UCSD-AML1 (cell line): ENCODE data around the gene DLL1.
"Not testable (repeated sequence)": the region's sequence is repeated elsewhere in the genome, so short reads cannot be mapped to it uniquely, and the experiment has no call there.

Source experiments
- DNase-seq: peaks from one replicate; lab custom pipeline; 2025; ENCODE audit not compliant: unreplicated experiment; lab: John Stamatoyannopoulos, UW

DLL1 gene, protein sequence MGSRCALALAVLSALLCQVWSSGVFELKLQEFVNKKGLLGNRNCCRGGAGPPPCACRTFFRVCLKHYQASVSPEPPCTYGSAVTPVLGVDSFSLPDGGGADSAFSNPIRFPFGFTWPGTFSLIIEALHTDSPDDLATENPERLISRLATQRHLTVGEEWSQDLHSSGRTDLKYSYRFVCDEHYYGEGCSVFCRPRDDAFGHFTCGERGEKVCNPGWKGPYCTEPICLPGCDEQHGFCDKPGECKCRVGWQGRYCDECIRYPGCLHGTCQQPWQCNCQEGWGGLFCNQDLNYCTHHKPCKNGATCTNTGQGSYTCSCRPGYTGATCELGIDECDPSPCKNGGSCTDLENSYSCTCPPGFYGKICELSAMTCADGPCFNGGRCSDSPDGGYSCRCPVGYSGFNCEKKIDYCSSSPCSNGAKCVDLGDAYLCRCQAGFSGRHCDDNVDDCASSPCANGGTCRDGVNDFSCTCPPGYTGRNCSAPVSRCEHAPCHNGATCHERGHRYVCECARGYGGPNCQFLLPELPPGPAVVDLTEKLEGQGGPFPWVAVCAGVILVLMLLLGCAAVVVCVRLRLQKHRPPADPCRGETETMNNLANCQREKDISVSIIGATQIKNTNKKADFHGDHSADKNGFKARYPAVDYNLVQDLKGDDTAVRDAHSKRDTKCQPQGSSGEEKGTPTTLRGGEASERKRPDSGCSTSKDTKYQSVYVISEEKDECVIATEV

DNA sequence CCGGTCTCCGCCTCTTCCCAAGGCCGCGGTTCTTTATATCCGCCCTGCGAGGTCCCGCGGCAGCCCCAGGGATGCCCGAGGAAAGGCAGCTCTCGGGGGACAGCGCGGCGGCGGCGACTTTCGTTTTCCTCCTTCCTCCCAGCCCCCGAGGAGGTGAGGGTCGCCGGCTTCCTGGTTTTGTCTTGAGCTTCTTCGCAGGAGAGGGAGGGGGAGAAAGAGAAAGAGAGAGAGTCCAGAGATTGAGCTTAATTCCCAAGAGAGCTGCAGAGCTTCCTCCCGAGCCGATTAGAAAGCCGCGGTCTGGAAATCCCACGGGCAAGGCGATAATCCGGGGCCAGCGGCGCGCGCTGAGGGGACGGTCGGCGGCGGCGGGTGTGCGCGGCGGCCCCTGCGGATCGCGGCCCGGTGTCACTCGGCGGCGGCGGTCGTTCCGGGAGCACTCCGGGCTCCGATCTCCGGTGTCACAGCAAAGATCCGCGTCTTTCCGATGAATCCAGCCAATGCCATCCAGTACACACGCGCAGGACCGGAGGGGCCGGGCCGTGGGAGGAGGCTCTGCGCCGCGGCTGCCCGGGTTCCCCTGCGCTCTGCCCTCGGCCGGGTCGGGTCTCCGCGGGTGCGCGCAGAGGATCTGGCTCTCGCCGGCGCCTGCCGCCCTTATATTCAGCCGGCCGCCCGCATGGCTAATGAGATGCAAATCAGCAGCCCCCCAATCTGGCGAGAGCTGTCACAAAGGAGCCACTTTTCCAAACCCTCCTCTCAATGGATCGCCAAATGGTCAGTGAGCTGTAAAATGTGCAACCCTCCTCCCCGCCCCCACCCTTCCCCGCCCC is at the start of gene DLL1:
TSS of gene DLL1 (minus strand) at position 783 of the 833 bp plus-strand sequence. CDS start 939 bp downstream, outside the sequence.
- peak; percentile 48 for DNase-seq

DNA sequence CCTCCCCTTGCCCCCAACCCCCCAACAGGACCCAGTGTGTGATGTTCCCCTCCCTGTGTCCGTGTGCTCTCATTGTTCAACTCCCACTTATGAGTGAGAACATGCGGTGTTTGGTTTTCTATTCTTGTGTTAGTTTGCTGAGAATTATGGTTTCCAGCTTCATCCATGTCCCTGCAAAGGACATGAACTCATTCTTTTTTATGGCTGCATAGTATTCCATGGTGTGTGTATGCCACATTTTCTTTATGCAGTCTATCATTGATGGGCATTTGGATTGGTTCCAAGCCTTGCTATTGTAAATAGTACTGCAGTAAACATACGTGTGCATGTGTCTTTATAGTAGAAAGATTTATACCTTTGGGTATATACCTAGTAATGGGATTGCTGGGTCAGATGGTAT is 44.3 kb upstream of the DLL1 start:
- DNase-seq, result not testable (repeated sequence)

DNA sequence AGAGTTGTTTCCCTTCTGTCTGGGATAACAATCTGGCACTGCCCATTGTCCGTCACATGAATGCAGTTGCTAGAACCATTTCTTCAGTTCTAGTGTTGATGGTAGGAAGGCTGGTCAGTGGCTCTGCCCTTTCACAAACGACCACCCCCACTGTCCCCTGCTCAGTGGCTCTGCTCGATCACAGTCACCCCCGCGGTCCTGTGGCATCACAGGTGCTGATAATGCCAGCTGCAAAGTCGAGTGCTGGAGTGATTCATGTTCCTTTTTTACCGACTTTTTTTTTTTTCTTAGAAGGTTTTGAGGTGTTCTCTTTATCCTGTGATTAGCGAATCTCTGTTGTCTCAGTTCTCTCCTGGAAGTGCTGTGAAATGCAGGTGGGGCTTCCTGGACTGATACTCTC is 38.4 kb upstream of the DLL1 start:
- no peak for DNase-seq

DNA sequence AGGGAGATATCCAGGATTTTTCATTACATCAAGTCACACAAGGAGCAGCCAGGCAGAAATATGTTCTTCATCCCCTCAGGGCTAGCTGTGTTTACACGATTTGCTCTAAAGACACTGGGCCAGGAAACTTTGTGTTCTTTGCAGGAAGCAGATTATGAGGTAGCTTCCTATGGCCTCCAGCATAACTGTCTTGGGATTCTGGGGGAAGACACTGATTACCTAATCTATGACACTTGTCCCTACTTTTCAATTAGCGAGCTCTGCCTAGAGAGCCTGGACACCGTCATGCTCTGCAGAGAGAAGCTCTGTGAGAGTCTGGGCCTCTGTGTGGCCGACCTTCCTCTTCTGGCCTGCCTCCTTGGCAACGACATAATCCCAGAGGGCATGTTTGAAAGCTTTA is 26.8 kb upstream of the DLL1 start:
- no peak for DNase-seq

DNA sequence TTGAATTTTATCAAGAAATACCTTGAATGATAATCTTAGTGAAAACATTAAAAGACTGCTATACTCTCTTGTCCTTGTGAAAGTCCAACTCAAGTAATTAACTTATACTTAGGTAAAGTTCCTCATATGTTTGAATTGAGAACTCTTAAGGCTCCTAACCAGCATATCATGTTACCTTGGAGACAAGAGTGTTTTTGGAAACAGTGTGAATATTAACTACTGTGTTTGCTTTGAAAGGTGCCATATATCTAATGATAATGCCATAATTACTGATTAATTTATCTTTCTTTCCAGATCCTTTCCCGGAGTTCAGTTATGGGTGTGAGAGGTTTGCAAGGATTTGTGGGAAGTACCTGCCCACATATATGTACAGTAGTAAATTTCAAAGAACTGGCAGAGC is 26.2 kb upstream of the DLL1 start:
- DNase-seq, result no peak

DNA sequence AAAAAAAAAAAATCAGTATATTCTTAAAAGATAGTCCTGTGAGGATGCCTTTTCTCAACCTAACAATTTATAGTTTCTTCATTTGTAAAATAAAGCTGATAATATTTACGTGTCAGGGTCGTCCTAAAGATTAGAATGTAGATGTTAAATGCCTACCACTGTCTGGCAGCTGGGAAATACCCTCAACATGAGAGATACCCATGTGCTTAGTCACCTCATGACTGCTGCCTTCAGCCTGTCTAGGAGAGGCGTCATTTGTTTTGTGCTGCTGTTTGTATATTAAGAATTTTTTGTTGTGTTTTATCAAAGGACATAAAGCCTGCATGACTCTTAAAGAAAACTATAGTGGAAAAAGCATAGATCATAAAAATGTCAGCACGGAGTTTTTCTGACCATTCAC is 25.2 kb upstream of the DLL1 start:
- no peak for DNase-seq

DNA sequence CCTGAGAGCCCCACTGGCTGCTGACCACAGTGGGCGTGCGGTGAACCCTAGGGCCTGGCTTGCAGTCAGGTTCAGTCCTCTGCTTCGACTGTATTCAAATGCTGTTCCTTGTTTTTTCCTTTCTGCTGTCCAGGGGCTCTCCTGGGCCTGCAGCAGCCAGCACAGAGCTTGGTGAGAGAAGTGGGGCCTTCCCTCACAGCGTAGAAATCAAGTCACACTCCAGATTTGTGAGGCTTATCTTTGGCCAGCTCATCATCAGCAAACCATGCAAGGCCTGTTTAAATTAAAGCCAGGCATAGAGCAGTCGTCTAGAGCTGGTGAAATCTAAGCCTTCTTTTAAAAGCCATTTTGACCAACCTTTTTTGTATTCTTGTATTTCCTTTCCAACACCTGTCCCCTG is 24.1 kb upstream of the DLL1 start:
- DNase-seq, result no peak

DNA sequence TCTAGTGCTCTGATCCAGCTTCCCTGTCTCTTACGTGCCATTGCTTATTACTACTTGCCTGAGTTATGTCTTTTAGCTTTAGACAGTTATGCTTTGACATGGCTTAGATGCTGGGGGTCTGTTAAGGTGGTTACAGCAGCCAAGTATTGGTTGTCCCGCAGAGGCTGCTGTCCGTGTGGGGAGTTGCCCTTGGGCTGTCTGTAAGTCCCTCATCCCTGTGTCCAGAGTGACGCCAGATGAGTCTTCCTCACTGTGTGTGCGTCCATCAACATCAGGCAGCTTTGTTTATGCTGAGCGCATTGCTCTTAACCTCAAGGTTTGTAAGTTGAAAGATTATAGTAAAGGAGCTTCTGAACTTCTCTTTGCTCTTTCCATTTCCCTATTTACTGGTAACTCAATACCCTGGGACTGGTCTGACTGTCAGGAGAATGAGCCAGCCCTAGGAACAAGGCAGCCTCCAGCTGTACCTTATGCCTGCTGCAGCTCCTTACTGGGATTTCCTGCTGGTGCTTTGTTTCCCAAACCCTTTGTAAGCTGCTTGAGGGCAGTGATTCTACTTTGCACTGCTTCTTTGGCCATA is 22.9 kb upstream of the DLL1 start:
- DNase-seq, result no peak

DNA sequence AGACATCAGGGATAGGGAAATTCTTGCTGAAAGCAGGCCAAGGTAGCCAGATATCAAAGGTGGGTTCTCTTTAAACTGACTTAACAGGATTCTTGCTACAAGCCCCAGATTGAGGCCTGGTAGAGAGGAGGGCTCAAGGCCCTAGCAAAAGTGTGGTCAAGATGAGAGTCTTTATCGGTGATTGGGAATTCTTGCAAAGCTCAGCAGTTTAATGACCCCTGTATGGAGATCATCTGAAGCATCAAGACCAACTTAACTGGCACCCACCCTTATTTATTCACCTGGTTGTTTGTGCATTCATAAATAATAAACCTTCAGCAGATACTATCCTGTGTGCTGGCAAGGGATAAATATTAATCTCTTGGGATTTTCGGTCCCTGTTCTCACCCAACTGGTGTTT is 22.0 kb upstream of the DLL1 start:
- no peak for DNase-seq

DNA sequence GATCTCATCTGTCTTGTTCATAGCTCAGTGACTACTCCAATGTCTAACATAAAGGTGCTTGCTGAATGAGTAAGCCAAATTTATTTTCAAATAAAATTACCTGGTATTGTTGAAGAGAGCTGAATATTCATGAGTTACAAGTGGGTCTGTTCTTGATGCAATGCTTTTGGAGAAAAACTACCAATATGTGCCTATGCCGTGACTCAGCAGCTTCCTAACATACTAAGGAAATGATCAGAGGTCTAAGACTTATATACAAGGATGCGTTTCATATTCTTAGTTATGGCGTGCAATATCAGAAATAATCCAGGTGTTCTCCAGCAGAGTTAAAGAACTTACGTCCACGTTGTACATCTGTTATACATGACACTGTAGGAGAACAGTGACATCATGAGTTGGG is 20.8 kb upstream of the DLL1 start:
- no peak for DNase-seq

DNA sequence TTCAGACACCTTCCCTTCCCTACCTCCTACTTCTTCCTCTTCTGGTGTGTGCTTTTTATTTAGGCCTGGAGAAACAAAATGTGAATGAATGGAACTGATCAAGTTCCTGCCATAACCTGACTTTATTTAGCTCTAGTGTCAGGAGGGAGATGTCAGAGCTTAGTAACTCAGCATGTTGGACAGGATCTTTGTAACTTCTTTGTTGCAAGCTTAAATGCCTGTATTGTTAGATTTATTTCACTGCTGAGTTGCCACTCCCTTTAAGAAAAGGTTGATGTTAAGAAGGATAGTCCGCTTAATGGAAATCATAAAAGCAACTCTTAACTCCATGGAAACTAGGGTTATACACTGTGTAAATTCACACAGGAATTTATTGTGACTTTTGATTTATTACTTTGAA is 17.9 kb upstream of the DLL1 start:
- DNase-seq, result no peak

DNA sequence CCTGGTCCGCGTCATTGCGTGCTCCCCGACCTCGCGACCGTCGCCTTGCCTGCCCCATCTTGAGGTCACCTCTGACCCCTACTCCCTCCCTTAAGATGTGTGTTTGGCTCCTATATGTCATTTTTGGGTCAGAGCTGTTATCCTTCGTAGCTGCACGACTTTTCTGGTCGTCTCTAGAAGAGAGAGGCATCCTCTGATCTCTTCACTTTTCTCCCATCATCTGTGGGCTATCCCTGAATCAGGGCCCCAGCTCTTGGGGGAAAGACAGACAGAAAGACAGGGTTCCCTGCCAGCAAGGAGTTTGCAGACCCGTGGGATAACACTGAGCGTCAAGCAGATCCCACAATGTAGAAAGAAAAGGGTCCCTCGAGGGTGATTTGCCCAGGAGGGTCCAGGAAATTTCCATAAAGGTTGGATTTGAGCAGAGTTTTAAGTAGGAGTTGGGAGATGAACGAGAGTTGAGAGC is 16.2 kb upstream of the DLL1 start:
- no peak for DNase-seq

DNA sequence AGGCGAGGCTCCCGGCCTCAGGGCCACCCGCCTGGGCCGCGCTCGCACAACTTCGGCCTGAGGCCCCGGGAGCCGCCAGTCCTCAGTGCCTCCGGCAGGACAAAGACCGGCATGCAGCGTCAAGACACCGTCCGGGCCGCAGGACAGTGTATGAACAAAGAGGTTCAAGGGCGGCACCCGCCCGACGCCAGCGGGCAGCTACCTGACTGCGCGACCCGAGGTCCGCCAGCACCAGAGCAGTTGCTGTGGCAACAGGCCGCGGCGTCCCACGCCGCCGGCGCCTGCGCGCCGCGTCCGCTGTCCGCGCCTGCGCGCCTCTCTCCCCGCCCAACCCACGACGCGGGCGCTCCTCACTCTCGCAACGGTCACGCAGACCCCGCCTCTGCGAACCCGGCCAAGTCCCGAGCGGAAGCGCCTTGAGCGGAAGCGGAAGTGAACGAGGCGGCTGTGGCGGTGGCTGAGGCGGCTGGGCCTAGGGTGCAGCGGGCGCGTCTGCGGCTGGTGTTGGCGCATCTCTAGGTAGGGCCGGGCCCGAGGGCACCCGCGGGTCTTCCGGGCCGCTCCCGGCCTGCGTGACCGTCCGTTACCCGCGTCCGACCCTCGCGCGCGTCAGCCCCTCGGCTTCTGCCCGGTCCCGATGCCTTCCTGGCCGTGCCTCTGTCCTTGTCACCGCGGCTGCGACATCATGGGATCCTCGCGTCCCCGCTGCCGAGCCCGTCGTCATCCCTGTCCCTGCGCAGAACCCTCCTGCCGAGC is 15.6 kb upstream of the DLL1 start, which contains the start of gene FAM120B:
TSS of gene FAM120B (plus strand) at position 435 of the 756 bp plus-strand sequence. CDS start 10,633 bp downstream, outside the sequence.
- peak; percentile 97 for DNase-seq

DNA sequence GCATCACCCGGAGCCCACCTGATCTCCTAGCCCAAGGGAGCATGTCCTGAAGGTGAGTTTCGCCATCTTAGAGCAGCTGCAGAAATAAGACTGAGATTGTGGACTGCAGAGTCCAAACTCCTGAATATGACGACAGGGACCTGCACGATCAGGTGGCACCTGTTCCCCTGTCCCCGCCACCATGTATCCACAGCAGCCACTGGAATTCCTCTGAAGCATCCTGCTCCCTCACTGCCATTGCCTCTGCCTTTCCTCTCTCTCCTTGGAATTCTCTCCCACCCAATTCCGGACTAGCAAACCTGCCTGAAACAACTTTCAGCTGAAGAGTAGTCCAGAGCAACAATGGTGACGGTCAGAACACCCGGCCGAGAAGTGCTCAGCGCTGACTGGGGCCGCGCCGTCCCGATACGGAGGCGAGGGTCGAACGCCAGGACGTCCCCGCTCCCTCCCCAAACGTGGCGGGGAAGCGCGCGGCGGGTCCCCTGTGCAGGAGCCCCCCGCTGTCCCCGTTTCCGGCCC is 15.0 kb upstream of the DLL1 start:
- DNase-seq, result no peak

DNA sequence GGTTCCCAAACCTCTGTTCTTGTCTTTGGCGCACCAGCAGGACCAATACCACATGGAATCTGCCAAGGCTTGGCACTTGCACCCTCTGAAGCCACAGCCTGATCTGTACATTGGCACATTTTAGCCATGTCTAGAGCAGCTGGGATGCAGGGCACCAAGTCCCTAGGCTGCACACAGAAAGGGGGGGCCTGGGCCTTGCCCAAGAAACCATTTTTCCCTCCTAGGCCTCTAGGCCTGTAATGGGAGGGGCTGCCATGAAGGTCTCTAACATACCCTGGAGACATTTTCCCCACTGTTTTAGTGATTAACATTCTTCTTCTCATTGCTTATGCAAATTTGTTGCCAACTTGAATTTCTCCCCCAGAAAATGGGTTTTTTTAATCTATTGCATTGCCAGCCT is 10.3 kb upstream of the DLL1 start:
- DNase-seq, result no peak

DNA sequence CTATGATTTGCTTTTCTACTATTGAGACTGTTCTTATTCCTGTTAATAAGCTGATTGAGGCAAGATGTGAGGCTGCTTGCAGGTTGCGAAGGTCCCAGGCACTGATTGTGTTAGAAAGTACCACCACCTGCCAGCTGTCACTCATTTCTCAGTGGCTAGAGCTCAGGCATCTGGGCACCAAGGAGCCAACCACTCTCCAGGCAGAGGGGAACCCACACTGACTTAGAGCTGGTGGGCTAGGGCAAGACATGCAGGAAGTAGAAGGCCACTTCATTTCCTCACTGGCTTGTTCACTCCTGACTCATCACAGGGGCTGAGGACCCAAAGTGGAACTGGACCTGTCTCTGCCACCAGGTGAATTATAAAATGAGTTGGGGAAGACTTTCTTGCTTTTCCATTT is 7.8 kb upstream of the DLL1 start:
- no peak for DNase-seq

DNA sequence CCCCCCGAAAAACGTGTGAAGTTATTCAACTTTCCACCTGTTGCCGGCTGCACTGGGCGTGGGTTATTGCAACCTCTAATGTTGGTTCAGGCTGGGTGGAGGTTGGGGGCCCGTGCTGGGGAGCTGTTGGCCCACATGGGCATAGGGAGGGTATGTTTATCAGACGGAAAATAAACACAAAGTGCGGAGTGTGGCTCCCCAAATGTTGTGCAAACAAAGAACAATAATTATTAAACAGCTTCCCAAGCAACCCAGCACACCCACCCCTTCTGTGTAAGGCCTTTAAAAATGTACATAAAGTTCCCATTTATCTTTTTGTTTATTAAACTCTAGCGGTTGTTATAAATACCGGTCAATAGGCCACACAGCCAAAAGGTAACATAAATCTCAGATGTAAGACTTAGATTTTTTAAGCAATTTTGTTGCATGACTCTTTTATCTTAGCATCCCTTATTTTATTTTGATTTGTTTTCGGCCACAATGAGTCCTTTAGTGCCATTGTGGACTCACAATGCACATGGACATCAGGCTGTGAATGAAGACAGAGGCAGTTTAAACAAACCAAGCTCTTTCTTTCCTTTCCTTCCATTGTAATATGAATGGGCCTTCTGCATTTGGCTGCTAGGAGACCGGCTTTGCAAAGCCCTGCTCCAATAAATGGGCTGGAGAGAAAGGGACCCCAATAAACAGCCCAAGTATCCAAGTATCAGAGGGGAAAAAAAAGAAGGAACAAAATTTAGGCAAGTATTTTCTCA is 6.9 kb upstream of the DLL1 start:
- DNase-seq, result no peak

DNA sequence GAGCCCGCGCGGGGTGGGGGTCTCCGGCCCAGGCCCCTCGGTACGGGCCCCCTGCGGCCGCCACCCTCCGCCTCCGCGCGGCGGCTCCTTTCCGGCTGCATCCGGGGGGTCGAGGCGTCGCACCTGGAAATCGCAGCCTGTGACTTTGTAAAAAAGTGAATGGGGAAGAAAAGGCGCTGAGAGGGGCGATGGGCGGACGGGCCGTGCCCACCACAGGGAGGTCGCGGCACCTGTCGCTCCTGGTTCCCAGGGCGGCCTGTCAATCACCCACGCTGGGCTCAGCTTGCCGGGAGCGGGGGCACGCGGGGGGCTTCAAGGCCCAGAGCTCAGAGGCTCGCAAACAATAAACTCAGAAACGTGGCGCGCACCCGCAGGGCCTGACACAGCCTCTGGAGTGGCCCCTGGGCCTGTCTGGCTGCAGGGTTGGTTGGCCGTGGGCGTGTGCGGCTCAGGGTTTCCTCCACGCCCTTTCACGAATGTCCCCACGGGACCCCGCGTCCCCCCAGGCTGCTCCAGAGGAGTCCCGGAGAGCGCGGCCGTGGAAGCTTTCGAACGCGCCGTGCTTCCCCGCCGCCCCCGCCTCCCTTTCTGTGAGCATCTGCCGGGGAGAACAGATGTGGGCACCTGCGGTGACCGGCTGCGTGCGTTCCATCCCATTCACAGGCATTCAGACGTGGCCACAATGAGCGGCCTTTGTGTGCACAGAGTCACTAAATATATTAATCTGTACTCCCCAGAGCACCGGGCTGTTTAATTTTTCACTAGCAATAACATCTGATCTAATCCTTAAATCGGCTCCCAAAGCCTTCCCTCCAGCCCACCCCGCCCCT is 6.1 kb upstream of the DLL1 start:
- no peak for DNase-seq

DNA sequence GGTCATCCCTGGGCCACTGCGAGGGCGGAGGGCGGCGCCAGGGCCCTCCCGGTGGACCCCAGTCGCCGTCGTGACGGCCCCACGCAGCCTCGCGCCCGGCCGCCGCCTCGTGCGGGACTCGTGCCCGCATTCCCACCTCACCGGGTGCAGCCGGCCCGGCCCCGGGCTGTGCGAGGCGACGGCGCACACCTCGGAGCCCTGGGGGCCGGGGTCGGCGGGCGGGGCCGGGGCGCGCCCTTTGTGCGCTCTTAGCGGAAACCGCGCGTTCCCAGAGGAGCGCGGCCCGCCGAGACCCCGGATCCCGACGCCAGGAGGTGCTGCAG is 5.5 kb upstream of the DLL1 start:
- no peak for DNase-seq
